Measurements from ENCODE around the gene ANXA4.

ANXA4 gene

GRCh38 chr2:69718338-69718965, 23.5 kb upstream of the ANXA4 start:
- DNase-seq (ENCODE audit: low read depth) = no peak
- no peak overlapping the region for H3K4me3 ChIP-seq (ENCODE audit: control insufficient read depth, low read depth, low read length)
- TF ChIP-seq, protein P1, sequence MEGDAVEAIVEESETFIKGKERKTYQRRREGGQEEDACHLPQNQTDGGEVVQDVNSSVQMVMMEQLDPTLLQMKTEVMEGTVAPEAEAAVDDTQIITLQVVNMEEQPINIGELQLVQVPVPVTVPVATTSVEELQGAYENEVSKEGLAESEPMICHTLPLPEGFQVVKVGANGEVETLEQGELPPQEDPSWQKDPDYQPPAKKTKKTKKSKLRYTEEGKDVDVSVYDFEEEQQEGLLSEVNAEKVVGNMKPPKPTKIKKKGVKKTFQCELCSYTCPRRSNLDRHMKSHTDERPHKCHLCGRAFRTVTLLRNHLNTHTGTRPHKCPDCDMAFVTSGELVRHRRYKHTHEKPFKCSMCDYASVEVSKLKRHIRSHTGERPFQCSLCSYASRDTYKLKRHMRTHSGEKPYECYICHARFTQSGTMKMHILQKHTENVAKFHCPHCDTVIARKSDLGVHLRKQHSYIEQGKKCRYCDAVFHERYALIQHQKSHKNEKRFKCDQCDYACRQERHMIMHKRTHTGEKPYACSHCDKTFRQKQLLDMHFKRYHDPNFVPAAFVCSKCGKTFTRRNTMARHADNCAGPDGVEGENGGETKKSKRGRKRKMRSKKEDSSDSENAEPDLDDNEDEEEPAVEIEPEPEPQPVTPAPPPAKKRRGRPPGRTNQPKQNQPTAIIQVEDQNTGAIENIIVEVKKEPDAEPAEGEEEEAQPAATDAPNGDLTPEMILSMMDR (conservative IDR thresholded peaks at IDR 0.05; ENCODE audit: control insufficient read depth, insufficient read depth, low read depth, low read length) = no peak

GRCh38 chr2:69720404-69720803, 21.5 kb upstream of the ANXA4 start:
- no peak overlapping the region for H3K4me3 ChIP-seq (ENCODE audit: control insufficient read depth, low read depth, low read length)
- TF ChIP-seq, protein P1 (conservative IDR thresholded peaks at IDR 0.05; ENCODE audit: control insufficient read depth, insufficient read depth, low read depth, low read length) = peak; percentile 52
- peak; percentile 22 for DNase-seq (ENCODE audit: low read depth)

DNA sequence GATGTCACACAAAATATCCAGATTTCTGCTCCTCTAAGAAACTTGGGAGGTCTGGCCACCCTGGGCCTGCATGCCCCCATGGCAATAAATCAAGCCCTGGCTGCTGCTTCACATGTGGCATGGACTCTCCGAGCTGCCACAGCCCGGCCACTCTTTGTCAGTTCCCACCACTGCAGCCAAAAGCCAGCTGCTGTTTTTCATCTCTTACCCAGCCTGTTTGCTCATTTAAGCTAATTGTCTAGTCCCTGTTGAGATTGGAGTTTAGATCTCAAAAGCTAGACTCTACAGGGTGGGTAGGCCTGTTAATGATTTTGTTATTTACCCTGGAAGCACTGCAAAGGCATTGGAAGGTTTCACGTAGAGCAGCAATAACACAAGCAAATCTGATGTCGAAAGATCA, 20.9 kb upstream of the ANXA4 start:
- DNase-seq (ENCODE audit: low read depth) = no peak
- H3K4me3 ChIP-seq (ENCODE audit: control insufficient read depth, low read depth, low read length) = no peak overlapping the region
- TF ChIP-seq, protein P1 (conservative IDR thresholded peaks at IDR 0.05; ENCODE audit: control insufficient read depth, insufficient read depth, low read depth, low read length) = no peak

- no peak for DNase-seq (ENCODE audit: low read depth)
- TF ChIP-seq, protein P1 (conservative IDR thresholded peaks at IDR 0.05; ENCODE audit: control insufficient read depth, insufficient read depth, low read depth, low read length) = no peak
- no peak overlapping the region for H3K4me3 ChIP-seq (ENCODE audit: control insufficient read depth, low read depth, low read length)
These were observed 18.1 kb upstream of the ANXA4 start for GRCh38 chr2:69723791-69724190.

DNA sequence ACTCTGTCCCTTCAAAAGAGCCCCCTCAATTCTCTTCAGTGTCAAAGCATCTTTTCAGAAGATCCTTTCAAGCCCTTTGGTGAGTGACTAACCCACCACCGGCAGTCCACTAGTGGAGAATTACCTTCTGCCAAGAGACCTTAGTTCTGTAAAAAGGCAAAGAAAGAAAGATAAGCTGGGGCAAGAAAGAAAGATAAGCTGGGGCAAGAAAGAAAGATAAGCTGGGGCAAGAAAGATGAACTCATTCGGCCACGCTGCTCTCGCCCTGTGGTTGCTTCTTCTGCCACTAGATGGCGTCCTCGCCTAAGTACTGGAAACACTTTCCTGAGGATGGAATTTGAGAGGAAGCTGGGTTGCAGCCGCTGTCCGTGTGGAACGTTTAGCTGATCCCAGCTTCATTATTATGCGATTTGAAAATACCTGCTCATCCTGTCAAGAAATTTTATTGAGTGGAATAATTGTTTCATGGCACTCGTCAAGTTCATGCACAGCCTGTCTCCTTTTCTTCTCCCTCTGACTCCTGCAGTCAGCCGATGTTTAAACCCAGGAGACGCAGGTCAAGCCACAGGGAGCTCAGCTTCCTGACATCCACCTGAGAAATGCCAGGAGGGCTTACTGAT, 17.3 kb upstream of the ANXA4 start:
- DNase-seq (ENCODE audit: low read depth) = peak; percentile 77
- TF ChIP-seq, protein P1 (conservative IDR thresholded peaks at IDR 0.05; ENCODE audit: control insufficient read depth, insufficient read depth, low read depth, low read length) = peak; percentile 93
- peak overlapping the region; percentile 34 for H3K4me3 ChIP-seq (ENCODE audit: control insufficient read depth, low read depth, low read length)

DNA sequence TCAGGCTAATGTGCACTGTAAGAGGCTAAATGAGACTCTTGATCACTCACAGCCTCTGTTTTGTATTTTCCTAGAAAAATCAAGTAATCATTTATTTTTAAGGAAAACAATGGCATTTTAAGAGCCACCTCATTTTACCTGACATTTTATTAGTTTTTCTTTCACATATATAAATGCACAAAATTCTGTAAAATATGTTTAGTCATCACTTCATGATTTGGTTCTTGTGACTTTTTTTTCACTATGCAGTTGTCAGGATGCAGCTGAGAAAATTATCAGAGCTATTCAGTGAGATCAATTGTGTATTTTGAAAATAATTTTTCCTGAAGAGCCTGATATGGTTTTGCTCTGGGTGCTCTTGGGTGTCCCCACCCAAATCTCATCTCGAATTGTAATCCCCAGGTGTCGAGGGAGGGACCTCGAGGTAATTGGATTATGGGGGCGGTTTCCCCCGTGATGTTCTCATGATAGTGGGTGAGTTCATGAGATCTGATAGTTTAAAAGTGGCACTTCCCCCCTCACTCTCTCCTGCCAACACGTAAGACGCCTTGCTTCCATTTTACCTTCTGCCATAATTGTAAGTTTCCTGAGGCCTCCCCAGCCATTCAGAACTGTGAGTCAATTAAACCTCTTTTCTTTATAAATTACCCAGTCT, 16.1 kb upstream of the ANXA4 start:
- DNase-seq (ENCODE audit: low read depth) = no peak
- TF ChIP-seq, protein P1 (conservative IDR thresholded peaks at IDR 0.05; ENCODE audit: control insufficient read depth, insufficient read depth, low read depth, low read length) = no peak
- H3K4me3 ChIP-seq (ENCODE audit: control insufficient read depth, low read depth, low read length) = no peak overlapping the region

Measured in fibroblast of mammary gland (primary cell).